Activated T-cell treated with anti-CD3 and anti-CD28 coated beads, Interleukin-2, amount 50 U/mL, for 72 hours (primary cell): ENCODE results near the gene UBAP2. TPM values are rescaled to one million over a fixed set of nuclear protein-coding genes. Genes with fewer than 3 reads are reported as not detected.
"Not testable (repeated sequence)": the region's sequence is repeated elsewhere in the genome, so short reads cannot be mapped to it uniquely, and the experiment has no call there.

ENCODE experiments used
- ATAC-seq, 2 donors: fragments of 150-1000 bp; cut with Tn5 transposase; replicated peaks in 1 of 2; 2 replicates each; pipeline ENCODE4 v1.10.0; 2021; ENCODE audit warnings: moderate library complexity in 2 of 2, mild to moderate bottlenecking in 1 of 2
- DNase-seq, 2 donors: peaks; one replicate each; pipeline ENCODE4 v3.0.0; 2021 to 2022; ENCODE audit warnings: mixed read lengths in 1 of 2
- H3K27ac Mint-ChIP-seq: one replicate; pipeline ENCODE4 v1.8.0; 2022; ENCODE audit warnings: mild to moderate bottlenecking, moderate library complexity, mixed read lengths
- H3K27me3 Mint-ChIP-seq: one replicate; pipeline ENCODE4 v1.8.0; 2022; ENCODE audit warnings: low read depth, mixed read lengths
- H3K36me3 Mint-ChIP-seq, 2 donors: one replicate each; pipeline ENCODE4 v1.8.0; 2022; ENCODE audit warnings: mixed read lengths in 2 of 2, mild to moderate bottlenecking in 1 of 2; ENCODE audit not compliant: insufficient read depth in 2 of 2
- H3K4me1 Mint-ChIP-seq: one replicate; pipeline ENCODE4 v1.8.0; 2022; ENCODE audit warnings: low read depth, mixed read lengths
- H3K4me3 Mint-ChIP-seq, 2 donors: one replicate each; pipeline ENCODE4 v1.8.0; 2022; ENCODE audit warnings: mild to moderate bottlenecking in 2 of 2, mixed read lengths in 2 of 2, moderate library complexity in 2 of 2
- H3K9me3 Mint-ChIP-seq, 2 donors: one replicate each; pipeline ENCODE4 v1.8.0; 2022; ENCODE audit warnings: mixed read lengths in 2 of 2
- total RNA-seq, 2 donors: library from RNA; stranded (reverse); gene quantifications; one replicate each; pipeline ENCODE4 v1.2.3, GENCODE V29; 2022

Gene UBAP2
- total RNA-seq, 2 donors from 2014 or later: 32.1 to 34.5 TPM

DNA sequence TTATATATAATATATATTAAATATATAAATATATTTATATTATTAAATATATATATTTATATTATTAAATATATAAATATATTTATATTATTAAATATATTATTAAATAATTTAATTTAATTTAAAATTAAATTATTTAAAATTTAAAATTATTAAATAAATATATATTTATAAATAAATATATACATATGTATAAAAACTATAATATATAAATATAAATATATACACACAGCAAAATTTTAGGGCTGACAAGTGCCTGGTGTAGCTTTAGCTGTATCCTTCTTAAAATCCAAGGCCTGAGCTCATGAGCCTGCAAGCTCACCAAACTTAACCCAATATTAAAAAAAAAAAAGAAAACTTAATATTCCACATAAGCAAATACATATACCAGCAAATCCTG, 53.2 kb downstream of the UBAP2 start:
- Mint-ChIP-seq H3K4me1 (no peaks in the 10 kb centered on the region), H3K36me3 (peaks cover 2 to 10% of the 10 kb centered on the region in 2 donors), H3K9me3 (no peaks in the 10 kb centered on the region), H3K4me3 (no peak overlapping the region), H3K27me3 (no peaks in the 10 kb centered on the region), H3K27ac (no peak overlapping the region)
- ATAC-seq: no peak
- no peak for DNase-seq

DNA sequence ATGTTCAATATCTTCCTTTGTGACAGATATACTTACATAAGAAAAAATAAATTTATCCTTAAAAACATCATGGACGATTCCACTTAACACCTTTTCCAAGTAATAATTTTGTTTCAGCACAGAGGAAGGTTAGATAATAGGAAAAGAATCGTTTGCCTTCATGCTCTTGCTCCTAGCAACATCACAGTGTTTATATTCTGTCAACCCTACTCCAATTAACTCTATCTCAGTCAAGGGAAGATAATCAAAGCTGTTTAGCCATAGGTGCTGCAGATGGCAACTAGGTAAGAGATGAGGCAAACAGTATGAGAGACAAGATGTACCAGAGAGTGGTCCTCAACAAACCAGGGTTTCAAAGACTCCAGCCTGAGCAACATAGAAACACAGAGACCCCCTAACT, 55.6 kb downstream of the UBAP2 start:
- no peaks in the 10 kb centered on the region for H3K27me3 Mint-ChIP-seq
- ATAC-seq: no peak
- no peak overlapping the region for H3K27ac Mint-ChIP-seq
- H3K9me3 Mint-ChIP-seq: no peaks in the 10 kb centered on the region
- DNase-seq: no peak
- no peak overlapping the region for H3K4me3 Mint-ChIP-seq
- peaks cover 2 to 10% of the 10 kb centered on the region in 2 donors for H3K36me3 Mint-ChIP-seq
- peaks cover 18% of the 10 kb centered on the region for H3K4me1 Mint-ChIP-seq

DNA sequence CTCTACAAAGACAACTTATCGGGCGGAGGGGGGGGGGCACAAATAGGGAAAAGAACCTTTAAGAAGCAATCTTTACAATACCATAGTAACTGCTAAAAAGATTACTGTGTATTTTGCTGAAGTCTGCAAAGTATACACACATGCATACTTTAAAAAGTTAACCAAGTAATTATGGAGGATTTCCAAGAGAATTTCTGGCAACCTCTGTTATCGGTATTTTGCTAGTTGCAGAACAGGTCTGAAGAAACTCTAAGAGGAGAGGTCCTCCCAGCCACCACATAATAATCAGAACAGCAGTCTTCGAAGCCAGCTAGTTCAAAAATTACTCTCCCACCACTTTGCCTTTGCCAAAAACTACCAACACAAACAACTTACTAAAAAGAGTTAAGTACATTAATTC, 56.1 kb downstream of the UBAP2 start:
- no peak for ATAC-seq
- DNase-seq: no peak
- H3K9me3 Mint-ChIP-seq: no peaks in the 10 kb centered on the region
- no peak overlapping the region for H3K4me3 Mint-ChIP-seq
- H3K27ac Mint-ChIP-seq: no peak overlapping the region
- peaks cover 18% of the 10 kb centered on the region for H3K4me1 Mint-ChIP-seq
- H3K36me3 Mint-ChIP-seq: peaks cover under 1 to 7% of the 10 kb centered on the region in 2 donors
- no peaks in the 10 kb centered on the region for H3K27me3 Mint-ChIP-seq

DNA sequence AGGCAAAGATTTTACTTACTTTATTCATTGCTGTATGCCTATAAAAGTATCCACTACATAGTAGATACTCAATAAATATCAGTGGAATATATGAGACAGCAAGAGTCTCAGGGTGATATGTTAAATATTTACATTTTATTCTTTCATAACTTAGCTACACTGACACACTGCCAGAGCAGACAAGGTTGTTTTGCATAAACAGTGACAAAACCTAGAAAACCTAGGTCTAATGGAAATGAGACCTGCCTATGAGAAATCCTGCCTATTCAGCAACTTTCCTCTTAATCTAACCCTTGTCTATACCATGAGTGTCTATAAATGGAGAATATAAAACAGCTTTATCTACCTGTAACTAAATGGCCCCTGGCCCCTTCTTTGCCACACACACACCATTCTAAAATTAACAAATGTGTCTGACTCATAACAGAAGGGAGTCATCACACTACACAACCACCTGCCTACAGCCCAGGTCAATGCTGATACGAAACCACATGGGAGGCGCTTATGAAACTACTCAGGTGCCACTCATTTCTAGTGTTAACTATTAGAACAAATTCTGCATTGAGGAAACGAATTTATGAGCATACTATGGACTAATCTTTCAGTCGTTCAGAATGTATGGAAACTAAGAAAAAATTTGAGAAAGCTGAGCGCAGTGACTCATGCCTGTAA, 60.3 kb downstream of the UBAP2 start:
- no peak overlapping the region for H3K27ac Mint-ChIP-seq
- ATAC-seq (peak; percentile 93 to 98), DNase-seq (peak; percentile 42 to 45)
- H3K36me3 Mint-ChIP-seq: peaks cover 4 to 13% of the 10 kb centered on the region in 2 donors
- H3K4me3 Mint-ChIP-seq: peak overlapping the region in 1 of 2 donors; percentile 43
- H3K4me1 Mint-ChIP-seq: peaks cover 18% of the 10 kb centered on the region
- H3K27me3 Mint-ChIP-seq: no peaks in the 10 kb centered on the region
- no peaks in the 10 kb centered on the region for H3K9me3 Mint-ChIP-seq

DNA sequence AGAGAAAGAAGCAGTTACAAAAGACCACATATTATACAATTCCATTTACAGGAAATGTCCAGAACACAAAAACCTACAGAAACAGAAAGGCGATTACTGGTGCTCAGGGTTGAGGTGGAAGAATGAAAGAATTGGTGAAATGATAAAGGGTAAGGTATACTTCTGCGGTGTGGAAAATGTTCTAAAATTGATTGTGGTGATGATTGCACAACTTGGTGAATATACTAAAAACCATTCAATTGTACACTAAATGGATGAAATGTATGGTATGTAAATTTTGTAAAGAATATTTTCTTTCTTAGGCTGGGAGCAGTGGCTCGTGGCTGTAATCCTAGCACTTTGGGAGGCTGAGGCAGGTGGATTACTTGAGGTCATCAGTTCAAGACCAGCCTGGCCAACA, 72.3 kb downstream of the UBAP2 start:
- peaks cover 4 to 15% of the 10 kb centered on the region in 2 donors for H3K36me3 Mint-ChIP-seq
- DNase-seq (no peak), ATAC-seq (no peak)
- no peaks in the 10 kb centered on the region for H3K4me1 Mint-ChIP-seq
- H3K9me3 Mint-ChIP-seq: no peaks in the 10 kb centered on the region
- no peak overlapping the region for H3K4me3 Mint-ChIP-seq
- H3K27me3 Mint-ChIP-seq: no peaks in the 10 kb centered on the region
- no peak overlapping the region for H3K27ac Mint-ChIP-seq

DNA sequence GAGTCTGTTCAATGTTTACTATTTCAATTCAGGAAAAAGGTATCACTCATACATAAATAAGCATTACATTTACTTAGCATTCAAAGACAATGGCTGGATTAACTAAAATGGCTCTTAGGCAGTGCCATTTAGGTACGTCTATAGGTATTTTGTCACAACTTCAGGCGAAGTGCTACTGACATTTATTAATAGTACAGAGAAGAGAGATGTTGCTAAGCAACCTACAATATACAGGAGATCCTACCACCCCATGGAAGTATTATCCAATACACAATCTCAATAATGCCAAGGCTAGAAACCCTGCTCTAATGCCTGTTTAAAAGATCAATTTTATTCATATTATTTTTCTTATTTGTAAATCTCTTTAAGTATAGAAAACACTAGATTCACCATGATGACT, 76.0 kb downstream of the UBAP2 start:
- H3K4me1 Mint-ChIP-seq: no peaks in the 10 kb centered on the region
- H3K36me3 Mint-ChIP-seq: peaks cover 5 to 24% of the 10 kb centered on the region in 2 donors
- ATAC-seq (no peak), DNase-seq (no peak)
- H3K9me3 Mint-ChIP-seq: no peaks in the 10 kb centered on the region
- H3K4me3 Mint-ChIP-seq: no peak overlapping the region
- no peaks in the 10 kb centered on the region for H3K27me3 Mint-ChIP-seq
- no peak overlapping the region for H3K27ac Mint-ChIP-seq

DNA sequence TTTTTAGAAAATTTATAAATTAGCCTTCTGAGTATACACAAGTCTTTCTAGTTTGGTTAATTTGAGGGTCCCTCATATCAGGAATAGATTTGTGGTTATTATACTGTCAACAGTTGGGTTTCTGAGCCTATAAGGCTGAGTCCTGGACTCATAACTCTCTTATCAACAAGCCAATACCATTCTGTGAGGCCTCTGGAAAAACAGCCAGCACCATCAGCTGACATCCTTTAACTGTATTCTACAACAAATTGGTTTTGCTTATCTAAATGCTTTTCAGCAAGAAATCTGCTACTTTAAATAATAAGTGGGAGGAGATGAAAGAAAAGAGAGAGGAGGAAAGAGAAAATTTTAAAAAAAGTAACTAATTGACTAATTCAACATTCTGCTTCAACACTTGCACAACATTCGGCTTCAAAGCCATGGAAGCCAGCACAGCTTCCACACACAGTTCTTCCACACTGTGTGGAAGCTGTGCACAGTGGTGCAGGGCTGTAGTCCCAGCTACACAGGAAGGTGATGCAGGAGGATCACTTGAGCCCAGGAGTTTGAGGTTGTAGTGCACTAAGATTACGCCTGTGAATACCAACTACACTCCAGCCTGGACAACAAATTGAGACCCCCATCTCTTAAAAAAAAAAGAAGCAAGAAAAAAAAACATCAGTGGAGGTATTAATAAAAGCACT, 84.5 kb downstream of the UBAP2 start:
- no peak for ATAC-seq
- H3K4me1 Mint-ChIP-seq: no peaks in the 10 kb centered on the region
- H3K9me3 Mint-ChIP-seq: no peaks in the 10 kb centered on the region
- DNase-seq: no peak
- no peak overlapping the region for H3K27ac Mint-ChIP-seq
- no peaks in the 10 kb centered on the region for H3K27me3 Mint-ChIP-seq
- no peak overlapping the region for H3K4me3 Mint-ChIP-seq
- peaks cover 0 to 16% of the 10 kb centered on the region in 2 donors for H3K36me3 Mint-ChIP-seq

DNA sequence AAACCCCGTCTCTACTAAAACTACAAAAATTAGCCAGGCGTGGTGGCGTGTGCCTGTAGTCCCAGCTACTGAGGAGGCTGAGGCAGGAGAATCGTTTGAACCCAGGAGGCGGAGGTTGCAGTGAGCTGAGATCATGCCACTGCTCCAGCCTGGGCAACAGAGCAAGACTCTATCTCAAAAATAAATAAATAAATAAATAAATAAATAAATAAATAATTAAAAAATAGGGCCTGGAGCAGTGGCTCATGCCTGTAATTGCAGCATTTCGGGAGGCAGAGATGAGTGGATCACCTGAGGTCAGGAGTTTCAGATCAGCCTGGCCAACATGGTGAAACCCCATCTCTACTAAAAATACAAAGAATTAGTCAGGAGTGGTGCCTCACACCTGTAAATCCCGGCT, 86.2 kb downstream of the UBAP2 start:
- not testable (repeated sequence) for H3K9me3 Mint-ChIP-seq, ATAC-seq, H3K4me1 Mint-ChIP-seq

DNA sequence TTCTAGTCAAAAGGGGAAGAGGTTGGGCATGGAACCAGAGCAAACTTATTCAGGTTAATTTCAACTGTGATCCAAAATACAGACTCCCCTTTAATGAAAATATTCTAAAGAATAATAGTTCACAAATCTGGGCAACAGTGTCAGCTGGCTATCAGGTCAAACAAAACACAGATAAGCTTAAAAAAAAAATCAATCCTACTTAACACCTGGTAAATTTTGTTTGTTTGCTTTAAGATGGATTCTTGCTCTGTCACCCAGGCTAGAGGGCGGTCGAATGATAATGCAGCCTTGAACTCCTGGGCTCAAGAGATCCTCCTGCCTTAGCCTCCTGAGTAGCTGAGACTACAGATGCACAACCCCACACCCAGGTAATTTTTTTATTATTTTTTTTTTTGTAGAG, 89.0 kb downstream of the UBAP2 start:
- Mint-ChIP-seq H3K4me3 (no peak overlapping the region), H3K9me3 (no peaks in the 10 kb centered on the region), H3K4me1 (no peaks in the 10 kb centered on the region), H3K27ac (no peak overlapping the region), H3K36me3 (peaks cover 0 to 15% of the 10 kb centered on the region in 2 donors), H3K27me3 (no peaks in the 10 kb centered on the region)
- DNase-seq (no peak), ATAC-seq (no peak)

More for the DNA sequence above, 86.2 kb downstream of the UBAP2 start:
- not testable (repeated sequence) for DNase-seq, H3K4me3 Mint-ChIP-seq, H3K27me3 Mint-ChIP-seq, H3K27ac Mint-ChIP-seq
- peaks cover 0 to 14% of the 10 kb centered on the region in 2 donors for H3K36me3 Mint-ChIP-seq

DNA sequence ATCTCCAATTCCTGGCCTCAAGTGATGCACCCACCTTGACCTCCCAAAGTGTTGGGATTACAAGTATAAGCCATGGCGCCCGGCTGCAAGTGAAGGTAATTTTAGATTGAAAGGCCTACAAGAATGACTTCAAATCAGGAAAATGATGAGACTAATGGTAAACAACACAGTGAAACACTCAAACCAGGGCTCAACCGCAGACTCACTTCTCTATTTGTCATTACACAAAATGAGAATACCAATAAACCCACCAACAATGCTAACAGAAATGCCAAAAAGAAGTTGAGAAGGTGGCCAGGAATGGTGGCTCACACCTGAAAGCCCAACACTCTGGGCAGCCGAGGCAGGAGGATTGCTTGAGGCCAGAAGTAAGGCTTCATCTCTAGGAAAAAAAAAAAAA, 92.1 kb downstream of the UBAP2 start:
- no peaks in the 10 kb centered on the region for H3K27me3 Mint-ChIP-seq

DNA sequence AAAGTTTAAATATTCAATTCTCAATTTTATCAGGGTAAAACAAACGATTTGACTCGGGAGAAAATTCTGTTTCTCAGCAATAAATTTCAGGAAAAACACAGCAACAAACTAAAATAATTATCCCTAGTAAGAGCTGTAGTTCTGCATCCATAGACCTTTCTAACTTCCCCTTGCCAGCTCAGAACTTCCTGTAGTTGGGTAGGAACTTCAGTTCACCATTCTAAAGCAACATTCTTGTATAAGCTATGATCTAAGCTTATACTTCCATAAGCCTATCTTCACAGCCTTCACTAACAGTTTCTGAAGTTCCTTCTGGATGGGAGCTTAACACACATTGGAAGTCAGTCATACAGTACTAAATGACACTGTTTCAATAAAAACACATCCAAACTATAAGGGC, 96.6 kb downstream of the UBAP2 start:
- ATAC-seq (no peak), DNase-seq (no peak)
- Mint-ChIP-seq H3K27ac (peak overlapping the region; percentile 36), H3K36me3 (peaks cover 5 to 14% of the 10 kb centered on the region in 2 donors), H3K9me3 (no peaks in the 10 kb centered on the region), H3K4me3 (no peak overlapping the region), H3K4me1 (no peaks in the 10 kb centered on the region), H3K27me3 (no peaks in the 10 kb centered on the region)

More for the DNA sequence above, 92.1 kb downstream of the UBAP2 start:
- ATAC-seq (no peak), DNase-seq (no peak)
- Mint-ChIP-seq H3K36me3 (peaks cover 3 to 13% of the 10 kb centered on the region in 2 donors), H3K9me3 (no peaks in the 10 kb centered on the region), H3K27ac (no peak overlapping the region), H3K4me1 (no peaks in the 10 kb centered on the region), H3K4me3 (no peak overlapping the region)

DNA sequence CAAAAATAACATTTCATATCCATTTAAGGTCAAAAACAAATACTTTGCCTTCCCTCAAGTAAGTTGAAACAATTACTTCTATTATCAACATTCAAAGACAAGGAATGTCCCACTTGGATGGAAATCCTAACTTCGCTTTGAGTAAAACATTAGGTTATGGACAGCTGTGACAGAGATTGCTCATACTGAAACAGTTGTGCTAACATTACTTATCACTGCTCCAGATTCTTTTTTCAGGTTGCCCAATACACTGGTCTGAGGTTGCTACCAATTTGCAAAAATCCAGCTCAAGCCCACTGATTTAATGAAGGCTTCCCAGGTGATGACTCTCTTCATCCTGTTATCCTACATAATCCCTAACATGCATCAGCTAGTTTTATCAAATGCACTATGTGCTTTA, 98.3 kb downstream of the UBAP2 start:
- ATAC-seq: no peak
- no peak for DNase-seq
- H3K27me3 Mint-ChIP-seq: no peaks in the 10 kb centered on the region
- no peaks in the 10 kb centered on the region for H3K4me1 Mint-ChIP-seq
- peaks cover 5 to 16% of the 10 kb centered on the region in 2 donors for H3K36me3 Mint-ChIP-seq
- no peaks in the 10 kb centered on the region for H3K9me3 Mint-ChIP-seq
- H3K27ac Mint-ChIP-seq: no peak overlapping the region
- H3K4me3 Mint-ChIP-seq: no peak overlapping the region

DNA sequence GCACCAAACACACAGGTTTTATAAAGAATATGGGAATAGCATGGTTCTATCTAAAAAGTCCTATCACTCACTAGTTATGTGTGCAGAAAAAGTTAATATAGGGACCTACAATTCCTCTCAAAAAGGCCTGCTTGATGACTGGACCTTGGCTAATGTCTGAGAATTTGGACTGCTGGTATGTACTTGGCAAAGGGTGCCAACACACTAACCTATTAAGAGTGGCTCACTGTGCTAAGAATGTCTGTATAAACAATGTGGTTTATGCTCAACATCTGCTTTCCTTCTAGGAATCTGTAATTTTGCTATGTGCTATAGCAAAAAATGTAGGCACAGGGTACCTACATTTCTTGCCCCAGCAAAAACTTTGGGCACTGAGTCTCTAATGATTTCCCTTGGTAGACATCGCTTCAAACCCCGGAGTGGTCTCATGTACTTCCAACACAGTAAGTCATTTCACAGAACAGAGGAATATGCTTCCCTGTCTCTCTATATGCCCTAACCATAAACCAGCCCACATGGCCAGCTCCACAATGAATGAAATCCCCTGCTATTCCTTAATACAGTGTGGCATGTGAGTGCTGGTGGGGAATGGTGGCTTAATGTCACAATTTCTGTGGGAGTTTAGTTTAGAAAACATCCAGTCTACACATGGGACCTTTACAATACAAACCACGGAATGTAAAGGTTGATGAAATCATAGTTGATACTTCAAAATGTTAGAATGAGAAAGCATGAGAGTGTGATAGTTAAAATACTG, 101.7 kb downstream of the UBAP2 start:
- Mint-ChIP-seq H3K4me3 (no peak overlapping the region), H3K27ac (peak overlapping the region; percentile 79), H3K4me1 (no peaks in the 10 kb centered on the region), H3K27me3 (no peaks in the 10 kb centered on the region), H3K36me3 (peaks cover 3 to 24% of the 10 kb centered on the region in 2 donors), H3K9me3 (no peaks in the 10 kb centered on the region)
- no peak for DNase-seq
- no peak for ATAC-seq
